Vagina (tissue), 2 donors: Measurements from ENCODE around the gene LRRC4B. TPM values are rescaled to one million over a fixed set of nuclear protein-coding genes. Genes with fewer than 3 reads are reported as not detected.
"Not testable (repeated sequence)": the region's sequence is repeated elsewhere in the genome, so short reads cannot be mapped to it uniquely, and the experiment has no call there.

ENCODE experiments used
- DNase-seq, 2 donors: peaks; one replicate each; pipeline ENCODE4 v3.0.0-alpha.2; 2017; ENCODE audit errors: extremely low spot score in 2 of 2
- H3K27ac ChIP-seq: fragments of 200-600 bp; sonication (generic); one replicate; pipeline ENCODE4 v1.5.1; 2019
- H3K27me3 ChIP-seq: fragments of 200-600 bp; sonication (generic); one replicate; pipeline ENCODE4 v1.5.1; 2019
- H3K36me3 ChIP-seq, 2 donors: fragments of 200-600 bp; sonication (generic); one replicate each; pipeline ENCODE4 v1.5.1; 2017 to 2019
- H3K4me1 ChIP-seq: fragments of 200-600 bp; sonication (generic); one replicate; pipeline ENCODE4 v1.5.1; 2019
- H3K4me3 ChIP-seq, 2 donors: fragments of 200-600 bp; sonication (generic); 1 replicate in 1 of 2; 2 replicates in 1 of 2; pipeline ENCODE4 v1.5.1; 2016 to 2019
- H3K9me3 ChIP-seq: fragments of 200-600 bp; sonication (generic); one replicate; pipeline ENCODE4 v1.5.1; 2019
- POLR2A ChIP-seq, 2 donors: fragments of 450-650 bp; IDR thresholded peaks; one replicate each; pipeline ENCODE4 v1.6.1; 2017; ENCODE audit warnings: antibody characterized with exemption in 2 of 2, mild to moderate bottlenecking in 2 of 2, moderate library complexity in 2 of 2
- POLR2AphosphoS5 ChIP-seq, 2 donors: sonication (generic); formaldehyde crosslinking; IDR thresholded peaks; one replicate each; pipeline ENCODE4 v1.9.0; 2017; ENCODE audit warnings: antibody characterized with exemption in 2 of 2, mild to moderate bottlenecking in 2 of 2, low read depth in 1 of 2; ENCODE audit not compliant: insufficient read depth in 1 of 2
- intact Hi-C: fragments of 100-400 bp; cut with DNase I; formaldehyde crosslinking; loops from one replicate; pipeline ENCODE4 v1.15.1; 2023
- total RNA-seq: library from RNA; depleted of rRNA; stranded (reverse); fragments of >200 nt; gene quantifications from one replicate; pipeline ENCODE4 v1.2.3, GENCODE V29; 2016
- TF ChIP-seq, protein P1 (sequence below), 3 experiments: fragments of 450-650 bp in 2 of 3; fragments of 200-600 bp in 1 of 3; sonication (generic) in 1 of 3; IDR thresholded peaks; one replicate each; pipeline ENCODE4 v1.5.1; 2017 to 2019; ENCODE audit warnings: antibody characterized with exemption in 3 of 3, mild to moderate bottlenecking in 2 of 3, moderate library complexity in 2 of 3

The LRRC4B gene
- total RNA-seq, 1 donor from 2014 or later: 17.9 TPM

DNA sequence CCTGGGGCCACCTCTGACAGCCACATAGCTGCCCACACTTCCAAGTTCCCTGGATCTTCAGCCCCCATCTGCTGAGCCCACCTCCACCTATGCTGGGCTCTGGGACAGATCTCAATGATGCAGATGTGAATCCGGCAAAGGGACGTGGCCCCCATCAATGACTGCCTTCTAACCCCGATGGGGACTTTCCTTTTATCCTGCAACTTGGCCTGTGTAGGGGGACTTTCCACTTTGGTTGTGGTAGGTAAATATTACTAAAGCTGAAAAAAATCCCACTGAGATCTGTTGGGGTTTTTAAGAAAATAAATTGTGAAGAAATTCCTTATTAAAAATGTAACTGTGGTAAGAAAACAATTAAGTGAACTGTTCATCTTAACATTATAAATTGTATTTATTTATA lies 33.8 kb downstream of the LRRC4B start:
- Histone ChIP-seq H3K4me3 (no peak overlapping the region), H3K9me3 (no peaks in the 10 kb centered on the region), H3K4me1 (no peaks in the 10 kb centered on the region), H3K27ac (no peak overlapping the region), H3K27me3 (no peaks in the 10 kb centered on the region), H3K36me3 (no peaks in the 10 kb centered on the region)
- TF ChIP-seq POLR2A (IDR thresholded peaks at IDR 0.05) (no peak), POLR2AphosphoS5 (IDR thresholded peaks at IDR 0.05; ENCODE audit: insufficient read depth in 1 of 2, low read depth in 1 of 2) (no peak)
- TF ChIP-seq, protein P1, sequence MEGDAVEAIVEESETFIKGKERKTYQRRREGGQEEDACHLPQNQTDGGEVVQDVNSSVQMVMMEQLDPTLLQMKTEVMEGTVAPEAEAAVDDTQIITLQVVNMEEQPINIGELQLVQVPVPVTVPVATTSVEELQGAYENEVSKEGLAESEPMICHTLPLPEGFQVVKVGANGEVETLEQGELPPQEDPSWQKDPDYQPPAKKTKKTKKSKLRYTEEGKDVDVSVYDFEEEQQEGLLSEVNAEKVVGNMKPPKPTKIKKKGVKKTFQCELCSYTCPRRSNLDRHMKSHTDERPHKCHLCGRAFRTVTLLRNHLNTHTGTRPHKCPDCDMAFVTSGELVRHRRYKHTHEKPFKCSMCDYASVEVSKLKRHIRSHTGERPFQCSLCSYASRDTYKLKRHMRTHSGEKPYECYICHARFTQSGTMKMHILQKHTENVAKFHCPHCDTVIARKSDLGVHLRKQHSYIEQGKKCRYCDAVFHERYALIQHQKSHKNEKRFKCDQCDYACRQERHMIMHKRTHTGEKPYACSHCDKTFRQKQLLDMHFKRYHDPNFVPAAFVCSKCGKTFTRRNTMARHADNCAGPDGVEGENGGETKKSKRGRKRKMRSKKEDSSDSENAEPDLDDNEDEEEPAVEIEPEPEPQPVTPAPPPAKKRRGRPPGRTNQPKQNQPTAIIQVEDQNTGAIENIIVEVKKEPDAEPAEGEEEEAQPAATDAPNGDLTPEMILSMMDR (IDR thresholded peaks at IDR 0.05): no peak
- no peak for DNase-seq
- intact Hi-C loops: no loop called here

DNA sequence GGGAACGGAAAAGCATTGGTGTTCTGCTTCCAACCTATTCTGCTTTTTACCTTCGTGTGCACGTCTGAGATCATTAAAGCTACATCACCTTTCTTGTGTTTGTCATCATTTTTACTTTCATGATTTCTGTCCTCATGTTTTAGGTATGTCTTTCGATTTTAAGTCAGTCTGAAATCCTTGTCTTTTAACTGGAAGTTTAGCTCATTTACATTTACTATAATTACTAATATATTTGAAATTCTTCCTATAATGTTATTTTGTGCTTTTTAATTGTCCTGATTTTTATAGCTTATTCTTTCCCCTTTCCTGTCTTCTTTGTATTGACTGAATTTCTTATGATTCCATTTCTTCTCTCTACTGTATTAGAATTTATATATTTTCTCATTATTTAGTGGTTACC lies 35.3 kb downstream of the LRRC4B start:
- Histone ChIP-seq H3K4me3 (no peak overlapping the region), H3K36me3 (no peaks in the 10 kb centered on the region), H3K9me3 (no peaks in the 10 kb centered on the region), H3K4me1 (no peaks in the 10 kb centered on the region), H3K27me3 (no peaks in the 10 kb centered on the region), H3K27ac (no peak overlapping the region)
- intact Hi-C loops: no loop called here
- DNase-seq: no peak
- TF ChIP-seq POLR2A (IDR thresholded peaks at IDR 0.05) (no peak), POLR2AphosphoS5 (IDR thresholded peaks at IDR 0.05; ENCODE audit: insufficient read depth in 1 of 2, low read depth in 1 of 2) (no peak)
- TF ChIP-seq, protein P1 (IDR thresholded peaks at IDR 0.05): no peak

DNA sequence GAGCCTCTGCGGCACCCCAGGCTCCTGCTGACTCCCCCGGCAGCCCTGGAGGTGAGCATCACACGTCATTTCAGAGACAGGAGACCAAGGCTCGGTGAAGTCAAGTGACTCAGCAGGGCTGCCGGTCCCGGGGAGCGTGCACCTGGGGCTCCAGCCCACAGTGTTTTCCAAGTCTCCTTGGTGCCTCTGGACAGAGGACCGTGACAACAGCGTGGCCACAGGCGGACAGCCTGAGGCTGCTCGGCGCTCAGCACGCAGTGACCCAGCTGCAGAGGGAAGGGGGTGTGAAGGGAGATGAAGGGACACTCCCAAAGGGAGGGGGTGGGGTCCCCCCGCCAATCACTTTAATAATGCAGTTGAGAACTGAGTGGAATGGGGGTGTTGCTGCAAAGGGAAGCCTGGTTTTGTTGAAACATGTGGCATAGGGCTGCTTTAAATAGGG lies 37.0 kb downstream of the LRRC4B start:
- intact Hi-C loops: no loop called here
- TF ChIP-seq POLR2AphosphoS5 (IDR thresholded peaks at IDR 0.05; ENCODE audit: insufficient read depth in 1 of 2, low read depth in 1 of 2) (no peak), POLR2A (IDR thresholded peaks at IDR 0.05) (no peak)
- H3K27me3 ChIP-seq: no peaks in the 10 kb centered on the region
- no peaks in the 10 kb centered on the region for H3K4me1 ChIP-seq
- no peak overlapping the region for H3K27ac ChIP-seq
- no peak overlapping the region for H3K4me3 ChIP-seq
- no peaks in the 10 kb centered on the region for H3K9me3 ChIP-seq
- H3K36me3 ChIP-seq: no peaks in the 10 kb centered on the region
- DNase-seq: no peak

GRCh38 chr19:50528052-50528451 lies 40.2 kb downstream of the LRRC4B start:
- H3K9me3 ChIP-seq, intact Hi-C loops, H3K36me3 ChIP-seq, H3K4me3 ChIP-seq, H3K27me3 ChIP-seq, H3K27ac ChIP-seq, H3K4me1 ChIP-seq, DNase-seq: not testable (repeated sequence)

GRCh38 chr19:50522881-50523280 lies 45.4 kb downstream of the LRRC4B start:
- Histone ChIP-seq H3K27me3 (no peaks in the 10 kb centered on the region), H3K4me3 (no peak overlapping the region), H3K9me3 (no peaks in the 10 kb centered on the region), H3K4me1 (no peaks in the 10 kb centered on the region), H3K27ac (no peak overlapping the region), H3K36me3 (no peaks in the 10 kb centered on the region)
- no peak for DNase-seq
- intact Hi-C loops: no loop called here
- TF ChIP-seq, protein P1 (IDR thresholded peaks at IDR 0.05): no peak
- no peak for TF ChIP-seq POLR2AphosphoS5 (IDR thresholded peaks at IDR 0.05; ENCODE audit: insufficient read depth in 1 of 2, low read depth in 1 of 2)
- TF ChIP-seq POLR2A (IDR thresholded peaks at IDR 0.05): no peak

DNA sequence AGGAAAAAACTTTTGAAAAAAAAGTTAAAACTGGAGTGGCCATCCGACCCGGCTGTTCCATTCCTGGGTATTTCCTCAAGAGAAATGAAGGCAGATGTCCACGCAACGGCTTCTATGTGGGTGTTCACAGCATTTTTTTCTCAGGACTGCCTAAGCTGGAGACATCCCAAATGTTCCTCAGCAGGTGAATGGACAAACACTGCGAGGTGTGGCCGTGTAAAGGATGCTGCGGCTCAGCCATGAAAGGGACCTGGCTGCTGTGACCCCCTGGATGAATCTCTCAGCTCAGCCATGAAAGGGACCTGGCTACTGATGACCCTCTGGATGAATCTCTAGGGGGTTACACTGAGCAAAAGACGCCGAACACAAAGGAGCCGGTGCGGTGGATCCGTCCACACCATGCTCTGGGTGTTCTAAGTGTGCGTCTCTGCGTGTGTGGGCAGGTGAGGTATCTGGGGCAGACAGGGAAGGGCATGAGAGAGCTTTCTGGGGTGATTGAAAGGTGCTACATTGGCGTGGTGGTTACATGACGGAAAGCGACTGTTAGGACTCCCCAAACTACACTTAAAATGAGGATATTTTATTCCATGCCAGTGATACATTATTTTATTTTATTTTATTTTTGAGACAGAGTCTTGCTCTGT lies 47.3 kb downstream of the LRRC4B start:
- Histone ChIP-seq H3K9me3 (no peaks in the 10 kb centered on the region), H3K27me3 (no peaks in the 10 kb centered on the region), H3K27ac (no peak overlapping the region), H3K36me3 (no peaks in the 10 kb centered on the region), H3K4me3 (no peak overlapping the region), H3K4me1 (no peaks in the 10 kb centered on the region)
- intact Hi-C loops: no loop called here
- no peak for DNase-seq
- TF ChIP-seq POLR2A (IDR thresholded peaks at IDR 0.05) (no peak), POLR2AphosphoS5 (IDR thresholded peaks at IDR 0.05; ENCODE audit: insufficient read depth in 1 of 2, low read depth in 1 of 2) (no peak)
- TF ChIP-seq, protein P1 (IDR thresholded peaks at IDR 0.05): no peak
